HepG2 (cell line): ENCODE results near the gene SLC43A3. TPM values are rescaled to one million over a fixed set of nuclear protein-coding genes. Genes with fewer than 3 reads are reported as not detected.

ENCODE experiments used
- ATAC-seq: fragments of 200-7000 bp; cut with Tn5 transposase; 3 replicates; pipeline ENCODE4 v1.9.1; 2020; ENCODE audit warnings: mild to moderate bottlenecking, moderate library complexity
- BruUV-seq: library from RNA; stranded (reverse); fragments of 400-500 nt; replicated peaks from 2 replicates; lab custom pipeline; 2021; lab: Mats Ljungman, UMichigan
- CTCF ChIA-PET: fragments of 300-600 bp; formaldehyde crosslinking; extraction: SDS; loops from one replicate; lab custom pipeline; 2021; ENCODE audit warnings: low total read pairs, inconsistent platforms, low intra/inter-chr PET ratio; lab: Yijun Ruan, JAX
- POLR2A ChIA-PET: fragments of 350-600 bp; sonication (Branson Sonifier 250); formaldehyde crosslinking; loops from one replicate; lab custom pipeline; 2020; ENCODE audit warnings: antibody characterized with exemption, inconsistent platforms; lab: Yijun Ruan, JAX
- DNase-seq: peaks from one replicate; pipeline ENCODE4 v3.0.0-alpha.2; 2015; ENCODE audit warnings: low spot score
- FAIRE-seq: peaks from 3 replicates; lab custom pipeline; 2011; peaks lifted over from hg19 to GRCh38; lab: Jason Lieb, UNC
- H2AFZ ChIP-seq: one replicate; pipeline ENCODE4 v1.6.1; 2011; ENCODE audit warnings: low read length, inconsistent platforms
- H3K27ac ChIP-seq: fragments of 300-600 bp; 3 replicates; pipeline ENCODE4 v1.8.0; 2011; ENCODE audit warnings: mixed run types, mild to moderate bottlenecking, mixed read lengths, low read length, inconsistent platforms; ENCODE audit not compliant: insufficient read depth; ENCODE audit errors: extremely low read length
- H3K27me3 ChIP-seq, 2 experiments: fragments of 200-600 bp in 1 of 2; 2 replicates in 1 of 2; 3 replicates in 1 of 2; pipeline versions ENCODE4 v1.6.0 to v1.8.0; 2011; ENCODE audit warnings: low read length in 2 of 2, mild to moderate bottlenecking in 2 of 2, moderate library complexity in 2 of 2, inconsistent platforms in 1 of 2; ENCODE audit not compliant: insufficient read depth in 2 of 2, control insufficient read depth in 1 of 2
- H3K36me3 ChIP-seq, 2 experiments: fragments of 200-600 bp in 1 of 2; replicated peaks in 1 of 2; 2 replicates in 1 of 2; 3 replicates in 1 of 2; pipeline versions ENCODE4 v1.5.1 to v1.8.0; 2011; ENCODE audit warnings: low read length in 2 of 2, inconsistent platforms in 1 of 2; ENCODE audit not compliant: insufficient read depth in 2 of 2, control insufficient read depth in 1 of 2
- H3K4me1 ChIP-seq: 2 replicates; pipeline ENCODE4 v1.5.1; 2012; ENCODE audit warnings: low read length, inconsistent platforms; ENCODE audit not compliant: insufficient read depth
- H3K4me2 ChIP-seq: 2 replicates; pipeline ENCODE4 v1.6.0; 2011; ENCODE audit warnings: low read depth, low read length, inconsistent platforms
- H3K4me3 ChIP-seq, 3 experiments: fragments of 200-600 bp in 1 of 3; sonication (generic), shearing (Covaris generic) in 1 of 3; replicated peaks in 1 of 3; 2 replicates each; pipeline ENCODE4 v1.5.1; 2011 to 2016; ENCODE audit warnings: low read length in 3 of 3, inconsistent platforms in 2 of 3, low read depth in 2 of 3, mild to moderate bottlenecking in 2 of 3, control low read depth in 1 of 3, mixed read lengths in 1 of 3; ENCODE audit not compliant: insufficient read depth in 1 of 3
- H3K79me2 ChIP-seq: one replicate; pipeline ENCODE4 v1.6.1; 2011; ENCODE audit warnings: low read length, inconsistent platforms; ENCODE audit not compliant: insufficient read depth
- H3K9ac ChIP-seq: 2 replicates; pipeline ENCODE4 v1.6.0; 2011; ENCODE audit warnings: mild to moderate bottlenecking, low read depth, low read length, inconsistent platforms; ENCODE audit not compliant: insufficient read depth
- H3K9me3 ChIP-seq: 2 replicates; pipeline ENCODE4 v1.5.1; 2012; ENCODE audit warnings: mild to moderate bottlenecking, low read length
- H4K20me1 ChIP-seq: 2 replicates; pipeline ENCODE4 v1.6.0; 2011; ENCODE audit warnings: inconsistent platforms, mild to moderate bottlenecking, low read length, moderate library complexity; ENCODE audit not compliant: insufficient read depth
- HDAC1 ChIP-seq: sonication (generic); formaldehyde crosslinking; IDR thresholded peaks from 2 replicates; pipeline ENCODE4 v1.5.1; 2020; ENCODE audit warnings: mild to moderate bottlenecking, missing genetic modification reagents
- HOXD1 ChIP-seq: sonication (generic); formaldehyde crosslinking; IDR thresholded peaks from 2 replicates; pipeline ENCODE4 v1.5.0; 2020; ENCODE audit warnings: missing genetic modification reagents
- PHF5A ChIP-seq: IDR thresholded peaks from one replicate; pipeline ENCODE4 v1.6.1; 2018; ENCODE audit warnings: low read depth, missing genetic modification reagents; ENCODE audit not compliant: unreplicated experiment
- TCF12 ChIP-seq, 2 experiments: fragments of 450-650 bp in 1 of 2; sonication (generic) in 1 of 2; formaldehyde crosslinking in 1 of 2; IDR thresholded peaks; 2 replicates each; pipeline versions ENCODE4 v1.6.1 to v1.8.0; 2017 to 2022; ENCODE audit warnings: antibody characterized with exemption in 1 of 2, mild to moderate bottlenecking in 1 of 2, missing genetic modification reagents in 1 of 2, moderate library complexity in 1 of 2
- ZNF329 ChIP-seq: sonication (generic); formaldehyde crosslinking; IDR thresholded peaks from 2 replicates; pipeline ENCODE4 v1.9.0; 2021; ENCODE audit warnings: low read depth, mild to moderate bottlenecking, missing genetic modification reagents
- ZNF512 ChIP-seq: sonication (generic); formaldehyde crosslinking; IDR thresholded peaks from 2 replicates; pipeline ENCODE4 v1.4.0; 2020; ENCODE audit warnings: mild to moderate bottlenecking, missing genetic modification reagents
- ZNF883 ChIP-seq: sonication (generic); formaldehyde crosslinking; IDR thresholded peaks from 2 replicates; pipeline ENCODE4 v1.5.1; 2020; ENCODE audit warnings: mild to moderate bottlenecking, missing genetic modification reagents; ENCODE audit errors: not compliant biosample characterization
- WGBS: methylation state at CpG from one replicate; pipeline ENCODE4 v1.1.6; 2017; ENCODE audit warnings: low lambda C conversion rate; 5-methylcytosine and 5-hydroxymethylcytosine counted together
- in situ Hi-C: cut with HindIII; loops from 2 replicates; pipeline ENCODE4 v1.10.0; 2017; ENCODE audit warnings: low pct_unique_long_range_greater_than_20kb; ENCODE audit not compliant: extremely low pct_ligation_motif_present
- intact Hi-C: fragments of 100-400 bp; cut with micrococcal nuclease; formaldehyde crosslinking; loops from one replicate; pipeline ENCODE4 v1.10.0; 2022; ENCODE audit not compliant: unreplicated experiment
- polyA plus RNA-seq, 8 experiments: library from polyadenylated mRNA; depleted of rRNA in 3 of 8; stranded (reverse) in 7 of 8; unstranded in 1 of 8; fragments of >200 nt; fragmentation: Illumina TruSeq in 4 of 8; extraction: Trizol in 4 of 8; gene quantifications; 2 replicates each; pipeline versions ENCODE4 v1.2.1 to v1.2.3, GENCODE V29; 2011 to 2016; ENCODE audit warnings: low read depth in 4 of 8, missing spikeins in 1 of 8, mixed read lengths in 1 of 8; ENCODE audit not compliant: insufficient read depth in 1 of 8
- total RNA-seq, 5 experiments: library from RNA; depleted of rRNA; stranded (reverse); fragments of >200 nt; fragmentation: Illumina TruSeq; extraction: Trizol; gene quantifications; 2 replicates each; pipeline ENCODE4 v1.2.3, GENCODE V29; 2016; ENCODE audit warnings: low read depth in 1 of 5
- TF ChIP-seq, protein P1 (sequence below): sonication (generic); formaldehyde crosslinking; IDR thresholded peaks from 2 replicates; pipeline ENCODE4 v1.4.0; 2020; ENCODE audit warnings: mild to moderate bottlenecking, missing genetic modification reagents

SLC43A3 gene
- total and polyA plus RNA-seq, 2 of the 13 experiments (the other 11 are each of a cell fraction or from before 2014, with no cell fraction given): 2.6 TPM; not detected in 1

DNA sequence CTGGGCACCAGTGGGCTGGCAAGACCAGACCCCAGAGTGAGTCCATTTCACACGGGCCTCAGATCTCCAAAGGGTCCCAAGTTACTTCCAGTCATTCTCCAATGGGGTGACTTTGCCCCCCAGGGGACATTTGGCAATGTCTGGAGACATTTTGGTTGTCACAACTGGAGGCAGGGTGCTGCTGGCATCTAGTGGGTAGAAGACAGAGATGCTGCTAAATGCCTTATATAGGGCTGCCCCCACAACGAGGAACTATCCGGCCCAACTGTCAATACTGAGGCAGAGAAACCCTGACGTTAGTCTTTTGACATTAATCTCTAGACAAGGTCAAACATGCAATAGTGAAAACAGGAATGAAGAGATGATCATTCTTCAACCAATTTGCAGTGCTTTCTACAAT, 39.8 kb upstream of the SLC43A3 start:
- POLR2A ChIA-PET: no interaction called here
- CTCF ChIA-PET: no interaction called here
- Histone ChIP-seq H2AFZ (no peak overlapping the region), H3K4me2 (no peak overlapping the region), H3K9me3 (no peaks in the 10 kb centered on the region), H3K36me3 (no peaks in the 10 kb centered on the region), H3K9ac (no peak overlapping the region), H3K4me1 (peaks cover 11% of the 10 kb centered on the region), H3K27ac (no peak overlapping the region), H4K20me1 (no peaks in the 10 kb centered on the region), H3K4me3 (no peak overlapping the region), H3K27me3 (no peaks in the 10 kb centered on the region), H3K79me2 (no peaks in the 10 kb centered on the region)
- intact Hi-C loops: no loop called here
- WGBS: 63% methylated on average over 4 of the region's 4 CpGs
- TF ChIP-seq ZNF512 (CRISPR knock-in tag) (no peak), ZNF329 (CRISPR knock-in tag) (no peak), ZNF883 (CRISPR knock-in tag) (no peak), HDAC1 (CRISPR knock-in tag) (no peak), TCF12 (IDR thresholded peaks at IDR 0.05) (no peak), TCF12 (CRISPR knock-in tag; IDR thresholded peaks at IDR 0.05) (no peak), PHF5A (no peak), HOXD1 (no peak)
- TF ChIP-seq, protein P1, sequence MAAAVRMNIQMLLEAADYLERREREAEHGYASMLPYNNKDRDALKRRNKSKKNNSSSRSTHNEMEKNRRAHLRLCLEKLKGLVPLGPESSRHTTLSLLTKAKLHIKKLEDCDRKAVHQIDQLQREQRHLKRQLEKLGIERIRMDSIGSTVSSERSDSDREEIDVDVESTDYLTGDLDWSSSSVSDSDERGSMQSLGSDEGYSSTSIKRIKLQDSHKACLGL (CRISPR knock-in tag): no peak
- DNase-seq: no peak
- no TSS peak for BruUV-seq
- in situ Hi-C loops: no loop called here
- FAIRE-seq: no peak
- no peak for ATAC-seq
